Neuronal stem cell (in vitro differentiated cells): ENCODE results near the gene ZNF728. TPM values are rescaled to one million over a fixed set of nuclear protein-coding genes. Genes with fewer than 3 reads are reported as not detected.

Experiments used
- DNase-seq: peaks from one replicate; pipeline ENCODE4 v3.0.0-alpha.2; 2013; ENCODE audit warnings: low spot score
- H2AFZ ChIP-seq: one replicate; pipeline ENCODE4 v1.6.1; 2013; ENCODE audit warnings: mild to moderate bottlenecking, low read length, inconsistent platforms
- H2AK5ac ChIP-seq: 2 replicates; pipeline ENCODE4 v1.6.1; 2013; ENCODE audit warnings: low read depth, mild to moderate bottlenecking, inconsistent platforms, low read length, moderate library complexity, mixed read lengths
- H2BK120ac ChIP-seq: 2 replicates; pipeline ENCODE4 v1.6.1; 2013; ENCODE audit warnings: low read depth, mild to moderate bottlenecking, inconsistent platforms, low read length, moderate library complexity, mixed read lengths
- H2BK12ac ChIP-seq: one replicate; pipeline ENCODE4 v1.6.1; 2013; ENCODE audit warnings: low read length, inconsistent platforms
- H2BK15ac ChIP-seq: 2 replicates; pipeline ENCODE4 v1.6.1; 2013; ENCODE audit warnings: mild to moderate bottlenecking, low read length, inconsistent platforms, mixed read lengths
- H2BK5ac ChIP-seq: one replicate; pipeline ENCODE4 v1.6.1; 2013; ENCODE audit warnings: inconsistent platforms, mild to moderate bottlenecking, low read length, moderate library complexity
- H3K14ac ChIP-seq: one replicate; pipeline ENCODE4 v1.6.1; 2013; ENCODE audit warnings: low read length, inconsistent platforms
- H3K18ac ChIP-seq: 2 replicates; pipeline ENCODE4 v1.6.1; 2013; ENCODE audit warnings: low read length, inconsistent platforms
- H3K23ac ChIP-seq: 2 replicates; pipeline ENCODE4 v1.6.1; 2013; ENCODE audit warnings: low read depth, mild to moderate bottlenecking, mixed read lengths, low read length, inconsistent platforms; ENCODE audit not compliant: poor library complexity
- H3K27ac ChIP-seq: replicated peaks from 3 replicates; pipeline ENCODE4 v1.5.1; 2013; ENCODE audit warnings: low read length, inconsistent platforms
- H3K27me3 ChIP-seq, 3 experiments: 2 replicates each; pipeline ENCODE4 v1.6.1; 2013; ENCODE audit warnings: low read length in 3 of 3, mild to moderate bottlenecking in 2 of 3, inconsistent platforms in 1 of 3, low read depth in 1 of 3, mixed read lengths in 1 of 3, moderate library complexity in 1 of 3; ENCODE audit not compliant: control insufficient read depth in 3 of 3, insufficient read depth in 3 of 3
- H3K36me3 ChIP-seq, 2 donors: replicated peaks in 1 of 2; 2 replicates each; pipeline ENCODE4 v1.6.1; 2013; ENCODE audit warnings: low read length in 2 of 2; ENCODE audit not compliant: control insufficient read depth in 2 of 2, insufficient read depth in 2 of 2
- H3K4ac ChIP-seq: 2 replicates; pipeline ENCODE4 v1.6.1; 2013; ENCODE audit warnings: inconsistent platforms, mild to moderate bottlenecking, low read length, moderate library complexity
- H3K4me1 ChIP-seq, 2 donors: 1 replicate in 1 of 2; 2 replicates in 1 of 2; pipeline ENCODE4 v1.6.1; 2013; ENCODE audit warnings: low read length in 2 of 2, low read depth in 1 of 2; ENCODE audit not compliant: control insufficient read depth in 2 of 2, insufficient read depth in 1 of 2
- H3K4me2 ChIP-seq: one replicate; pipeline ENCODE4 v1.6.1; 2013; ENCODE audit warnings: mild to moderate bottlenecking, low read length, inconsistent platforms; ENCODE audit not compliant: insufficient read depth, poor library complexity, severe bottlenecking
- H3K4me3 ChIP-seq, 2 donors: 2 replicates each; pipeline ENCODE4 v1.5.1; 2013; ENCODE audit warnings: low read length in 2 of 2, mild to moderate bottlenecking in 2 of 2, inconsistent platforms in 1 of 2, moderate library complexity in 1 of 2
- H3K79me1 ChIP-seq: one replicate; pipeline ENCODE4 v1.6.1; 2013; ENCODE audit warnings: low read depth, mild to moderate bottlenecking, inconsistent platforms, low read length, moderate library complexity
- H3K9ac ChIP-seq: one replicate; pipeline ENCODE4 v1.6.1; 2013; ENCODE audit warnings: mild to moderate bottlenecking, low read depth, low read length, inconsistent platforms; ENCODE audit not compliant: poor library complexity
- H3K9me3 ChIP-seq, 2 donors: replicated peaks in 1 of 2; 2 replicates each; pipeline versions ENCODE3 to v1.6.1; 2013; ENCODE audit warnings: low read length in 2 of 2, mild to moderate bottlenecking in 2 of 2, inconsistent platforms in 1 of 2, low read depth in 1 of 2, mixed read lengths in 1 of 2, moderate library complexity in 1 of 2; ENCODE audit not compliant: control insufficient read depth in 2 of 2, insufficient read depth in 1 of 2
- H4K8ac ChIP-seq: one replicate; pipeline ENCODE4 v1.6.1; 2013; ENCODE audit warnings: low read depth, mild to moderate bottlenecking, inconsistent platforms, low read length, moderate library complexity
- H4K91ac ChIP-seq: one replicate; pipeline ENCODE4 v1.6.1; 2013; ENCODE audit warnings: low read length, low read depth, mild to moderate bottlenecking, inconsistent platforms; ENCODE audit not compliant: poor library complexity
- WGBS, 2 donors: extraction: QIAGEN DNeasy Blood & Tissue Kit; methylation state at CpG; one replicate each; pipeline ENCODE4 v1.1.7; 2013; ENCODE audit warnings: missing lambda C conversion rate in 2 of 2, mixed read lengths in 1 of 2; ENCODE audit not compliant: insufficient read length in 2 of 2, insufficient replicate concordance in 1 of 2; ENCODE audit errors: extremely low coverage in 2 of 2; 5-methylcytosine and 5-hydroxymethylcytosine counted together
- polyA plus RNA-seq, 2 experiments: library from polyadenylated mRNA; stranded (reverse); fragments of 200-250 nt; gene quantifications; one replicate each; pipeline ENCODE4 v1.2.3, GENCODE V29; 2013

The ZNF728 gene
- not detected for polyA plus RNA-seq (2013, experiment 1 of 2)
- polyA plus RNA-seq (2013, experiment 2 of 2): not detected

- Histone ChIP-seq H3K9ac (peak within 1 kb of the TSS; percentile 44), H3K4ac (no peak within 1 kb of the TSS), H2BK15ac (no peak within 1 kb of the TSS), H3K27me3 (no peaks in the 10 kb centered on the region), H3K36me3 (no peaks in the 10 kb centered on the region), H3K23ac (no peak within 1 kb of the TSS), H3K18ac (no peak within 1 kb of the TSS), H4K8ac (no peak within 1 kb of the TSS), H3K14ac (no peak within 1 kb of the TSS), H2AFZ (no peak within 1 kb of the TSS), H3K4me1 (no peaks in the 10 kb centered on the region), H3K27ac (no peak within 1 kb of the TSS), H4K91ac (no peak within 1 kb of the TSS), H2AK5ac (no peak within 1 kb of the TSS), H2BK5ac (no peak within 1 kb of the TSS), H3K4me3 (no peak within 1 kb of the TSS), H3K79me1 (no peaks in the 10 kb centered on the region), H2BK12ac (no peak within 1 kb of the TSS), H3K9me3 (peaks cover 0 to 5% of the 10 kb centered on the region in 2 donors), H2BK120ac (no peak within 1 kb of the TSS), H3K4me2 (no peak within 1 kb of the TSS)
- WGBS, 2 donors: no CpG with 5 or more reads among the region's 46 CpGs
- DNase-seq: no peak
Observed at GRCh38 chr19:23002690-23003422, at the start of gene ZNF728. ZNF728 (minus strand) TSS chr19:23003176; CDS start chr19:23003030, 146 bp downstream.

DNA sequence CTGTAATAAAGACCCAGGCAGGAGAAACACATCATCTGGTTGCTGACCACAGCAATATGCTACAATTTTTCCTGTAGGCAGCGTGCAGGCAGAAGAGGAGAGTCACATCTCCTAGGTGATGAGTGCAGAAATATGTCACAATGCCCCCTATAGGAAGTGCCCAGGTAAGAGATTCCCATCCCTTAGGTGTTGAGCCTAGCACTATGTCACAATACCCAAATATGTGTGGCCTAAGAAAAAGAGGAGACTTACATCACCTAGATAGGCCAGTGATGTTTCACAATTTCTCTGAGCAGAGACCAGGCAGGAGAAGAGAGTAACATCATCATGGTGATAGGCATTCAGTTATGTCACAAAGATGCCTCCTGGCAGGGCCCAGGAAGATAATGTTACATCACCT is 49.4 kb upstream of the ZNF728 start:
- Histone ChIP-seq H3K27ac (no peak overlapping the region), H3K36me3 (no peaks in the 10 kb centered on the region), H3K14ac (no peak overlapping the region), H2BK5ac (no peak overlapping the region), H3K4me3 (no peak overlapping the region), H3K9me3 (peaks cover 0 to 27% of the 10 kb centered on the region in 2 donors), H2AK5ac (no peak overlapping the region), H3K79me1 (no peaks in the 10 kb centered on the region), H4K8ac (no peak overlapping the region), H2AFZ (no peak overlapping the region), H3K9ac (no peak overlapping the region), H3K27me3 (no peaks in the 10 kb centered on the region), H2BK15ac (no peak overlapping the region), H3K23ac (no peak overlapping the region), H4K91ac (no peak overlapping the region), H3K4ac (no peak overlapping the region), H3K4me2 (no peak overlapping the region), H3K4me1 (no peaks in the 10 kb centered on the region), H3K18ac (no peak overlapping the region), H2BK120ac (no peak overlapping the region), H2BK12ac (no peak overlapping the region)
- no peak for DNase-seq
- no CpG with 5 or more reads among the region's 1 CpG for WGBS, 2 donors

DNA sequence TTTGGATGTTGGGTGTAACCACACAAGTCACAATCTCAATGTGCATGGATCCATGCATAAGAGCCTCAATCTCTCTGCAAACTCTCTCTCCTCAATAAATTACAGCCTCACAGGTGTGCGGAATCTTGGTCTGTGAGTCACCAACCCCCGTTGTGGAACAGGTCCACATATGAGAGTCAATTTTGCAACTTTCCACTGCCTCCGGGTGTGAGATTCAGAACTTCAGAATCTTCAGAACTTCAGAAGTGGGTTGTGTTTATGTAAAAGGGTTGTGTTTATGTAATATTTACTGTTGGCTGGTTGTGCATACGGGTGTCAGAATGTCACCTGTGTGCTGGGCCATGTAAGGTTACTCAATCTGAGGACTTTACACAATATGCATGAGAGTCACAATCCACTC is 46.3 kb upstream of the ZNF728 start:
- Histone ChIP-seq H3K79me1 (no peaks in the 10 kb centered on the region), H2BK12ac (no peak overlapping the region), H3K27ac (no peak overlapping the region), H3K23ac (no peak overlapping the region), H2BK5ac (no peak overlapping the region), H4K8ac (no peak overlapping the region), H3K9me3 (peaks cover 0 to 26% of the 10 kb centered on the region in 2 donors), H3K4me3 (no peak overlapping the region), H3K27me3 (no peaks in the 10 kb centered on the region), H3K18ac (no peak overlapping the region), H3K36me3 (no peaks in the 10 kb centered on the region), H2BK120ac (no peak overlapping the region), H2BK15ac (no peak overlapping the region), H2AK5ac (no peak overlapping the region), H3K9ac (no peak overlapping the region), H3K4ac (no peak overlapping the region), H3K4me1 (no peaks in the 10 kb centered on the region), H3K14ac (no peak overlapping the region), H3K4me2 (no peak overlapping the region), H2AFZ (no peak overlapping the region), H4K91ac (no peak overlapping the region)
- no CpG with 5 or more reads among the region's 4 CpGs for WGBS, 2 donors
- no peak for DNase-seq

- Histone ChIP-seq H3K9ac (no peak overlapping the region), H2BK15ac (no peak overlapping the region), H2BK12ac (no peak overlapping the region), H3K36me3 (no peaks in the 10 kb centered on the region), H3K27me3 (no peaks in the 10 kb centered on the region), H3K79me1 (no peaks in the 10 kb centered on the region), H3K4ac (no peak overlapping the region), H3K14ac (no peak overlapping the region), H2BK120ac (no peak overlapping the region), H2BK5ac (no peak overlapping the region), H2AFZ (no peak overlapping the region), H3K18ac (no peak overlapping the region), H3K9me3 (peaks cover 0 to 28% of the 10 kb centered on the region in 2 donors), H3K4me3 (no peak overlapping the region), H3K4me1 (no peaks in the 10 kb centered on the region), H3K23ac (no peak overlapping the region), H3K4me2 (no peak overlapping the region), H4K8ac (no peak overlapping the region), H3K27ac (no peak overlapping the region), H4K91ac (no peak overlapping the region), H2AK5ac (no peak overlapping the region)
- no CpG with 5 or more reads among the region's 6 CpGs for WGBS, 2 donors
- no peak for DNase-seq
Observed at GRCh38 chr19:23046743-23047142, 43.8 kb upstream of the ZNF728 start.
